Glomerular endothelial cell (primary cell): ENCODE data around the gene LRBA. TPM values are rescaled to one million over a fixed set of nuclear protein-coding genes. Genes with fewer than 3 reads are reported as not detected.
"Not testable (repeated sequence)": the region's sequence is repeated elsewhere in the genome, so short reads cannot be mapped to it uniquely, and the experiment has no call there.

Experiments
- DNase-seq: peaks from one replicate; pipeline ENCODE4 v3.0.0-alpha.2; 2011; ENCODE audit warnings: low read depth, low spot score; ENCODE audit errors: extremely low read depth
- total RNA-seq: library from RNA; depleted of rRNA; stranded (reverse); fragments of >200 nt; gene quantifications from 2 replicates; pipeline ENCODE4 v1.2.3, GENCODE V29; 2015

Gene LRBA
- total RNA-seq, 1 donor from 2014 or later, result 23.7 TPM

GRCh38 chr4:150389896-150390530 lies 625.1 kb downstream of the LRBA start:
- DNase-seq, result no peak

GRCh38 chr4:150387981-150388380 lies 627.1 kb downstream of the LRBA start:
- DNase-seq, result no peak

- DNase-seq, result not testable (repeated sequence)
Measured at GRCh38 chr4:150386415-150386814, 628.7 kb downstream of the LRBA start.

GRCh38 chr4:150385606-150386005 lies 629.5 kb downstream of the LRBA start:
- no peak for DNase-seq

DNA sequence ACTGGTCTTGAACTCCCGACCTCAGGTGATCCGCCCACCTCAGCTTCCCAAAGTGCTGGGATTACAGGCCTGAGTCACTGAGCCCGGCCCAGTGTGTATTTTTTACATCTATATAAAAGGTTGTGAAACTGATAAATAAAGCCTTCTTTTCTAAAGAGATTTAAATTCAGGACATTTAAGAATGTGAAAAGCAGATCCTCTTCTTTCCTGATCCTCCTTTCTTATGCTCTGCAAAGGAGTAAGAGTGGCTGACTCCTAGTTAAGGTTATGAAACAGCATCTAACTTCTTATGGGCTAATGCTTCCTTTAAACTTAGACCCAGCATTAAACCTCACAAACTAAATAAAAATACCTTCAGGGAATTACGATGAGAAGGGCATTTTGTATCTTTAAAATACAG lies 630.8 kb downstream of the LRBA start:
- DNase-seq, result no peak

DNA sequence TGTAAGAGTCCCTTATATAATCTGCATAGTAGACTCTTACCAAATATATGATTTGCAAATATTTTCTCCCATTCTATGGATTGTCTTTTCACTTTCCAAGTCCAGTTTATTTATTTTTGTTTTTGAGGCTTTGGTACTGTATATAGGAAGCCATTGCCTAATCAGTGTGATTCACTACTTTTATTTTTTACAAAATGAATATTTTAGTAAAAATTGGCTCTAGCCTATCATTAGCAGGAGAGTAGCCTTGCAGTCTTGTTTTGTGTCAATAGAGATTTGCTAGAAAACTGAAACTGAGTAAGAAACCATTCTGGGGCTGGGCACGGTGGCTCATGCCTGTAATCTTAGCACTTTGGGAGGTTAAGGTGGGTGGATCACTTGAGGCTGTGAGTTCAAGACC lies 633.1 kb downstream of the LRBA start:
- no peak for DNase-seq

DNA sequence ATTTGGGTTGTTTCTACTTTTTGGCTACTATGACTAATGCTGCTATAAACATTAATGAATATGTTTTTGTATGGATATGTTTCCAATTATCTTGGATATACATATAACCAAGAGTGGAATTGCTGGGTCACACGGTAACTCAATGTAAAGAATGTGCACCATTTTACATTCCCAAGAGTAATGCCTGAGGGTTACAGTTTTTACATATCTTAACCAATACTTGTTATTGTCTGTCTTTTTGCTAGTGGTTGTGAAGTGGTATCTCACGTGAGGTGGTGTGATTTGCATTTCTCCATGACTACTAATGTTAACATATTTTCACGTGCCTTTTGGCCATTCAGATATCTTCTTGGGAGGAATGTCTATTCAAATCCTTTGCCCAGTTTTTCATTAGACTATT lies 633.5 kb downstream of the LRBA start:
- DNase-seq, result no peak

DNA sequence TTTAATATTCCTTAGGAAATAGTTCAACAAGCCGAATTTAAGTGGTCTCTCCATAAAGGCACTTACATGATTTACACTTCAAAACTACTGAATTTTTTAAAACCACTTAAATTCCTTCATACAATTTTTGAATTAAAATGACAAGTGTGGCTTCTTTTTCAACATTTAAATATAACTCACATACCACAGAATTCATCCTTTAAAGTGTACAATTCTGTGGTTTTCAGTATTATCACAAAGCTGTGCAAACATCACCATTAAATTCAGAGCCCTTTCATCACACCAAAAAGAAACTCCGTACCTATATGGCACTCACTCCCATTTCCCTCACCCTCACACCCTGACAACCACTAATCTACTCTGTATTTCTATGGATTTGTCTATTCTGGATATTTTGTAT lies 634.0 kb downstream of the LRBA start:
- DNase-seq, result no peak

GRCh38 chr4:150379454-150379853 lies 635.6 kb downstream of the LRBA start:
- DNase-seq, result peak; percentile 22

- no peak for DNase-seq
Measured at GRCh38 chr4:150375025-150375424, 640.1 kb downstream of the LRBA start.

- no peak for DNase-seq
Measured at GRCh38 chr4:150371869-150372268, 643.2 kb downstream of the LRBA start.

GRCh38 chr4:150369434-150370380 lies 645.4 kb downstream of the LRBA start:
- DNase-seq, result no peak

- no peak for DNase-seq
Measured at GRCh38 chr4:150368667-150369066, 646.4 kb downstream of the LRBA start.

DNA sequence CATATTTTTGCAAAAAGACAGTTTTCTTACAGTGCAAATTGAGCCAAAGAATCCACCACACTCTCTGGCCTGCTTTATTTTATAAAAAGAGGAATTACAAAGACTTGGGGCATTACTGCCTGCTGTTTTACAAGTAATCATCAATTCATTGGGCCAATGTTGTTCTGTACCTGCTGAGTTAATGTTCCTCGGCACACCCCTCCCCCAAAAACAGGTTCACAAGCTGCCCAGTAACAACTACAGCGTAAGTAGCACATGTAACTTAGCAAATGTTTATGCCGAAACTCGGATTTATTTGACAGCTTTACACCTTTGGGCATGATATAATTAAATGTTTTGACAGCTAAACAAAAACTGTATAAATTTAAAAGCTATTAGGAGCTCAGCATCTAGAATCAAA lies 647.8 kb downstream of the LRBA start:
- no peak for DNase-seq

DNA sequence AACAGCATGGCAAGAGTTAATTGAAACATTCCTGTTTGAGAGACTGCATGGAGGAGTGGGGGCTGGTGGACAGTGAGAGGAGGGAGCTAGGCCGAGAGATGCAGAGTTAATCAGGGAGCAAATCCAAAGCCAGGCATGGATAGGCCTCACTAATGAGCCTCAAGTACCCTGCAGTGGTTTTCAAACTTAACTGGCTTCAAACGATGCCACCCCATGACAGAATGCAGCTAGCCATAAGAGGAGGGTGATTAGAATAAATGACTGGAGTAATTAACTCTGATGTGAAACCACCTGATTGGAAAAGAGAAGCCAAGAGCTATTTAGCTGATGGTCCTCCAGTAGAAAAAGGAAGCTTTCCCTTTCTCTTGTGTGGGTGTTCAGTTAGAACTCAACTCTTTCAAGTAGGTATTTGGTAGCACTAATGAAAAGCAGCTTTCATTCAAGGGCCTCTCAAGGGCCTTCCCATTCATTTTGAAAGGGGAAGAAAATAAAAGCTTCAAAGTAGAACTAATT lies 648.5 kb downstream of the LRBA start:
- no peak for DNase-seq

DNA sequence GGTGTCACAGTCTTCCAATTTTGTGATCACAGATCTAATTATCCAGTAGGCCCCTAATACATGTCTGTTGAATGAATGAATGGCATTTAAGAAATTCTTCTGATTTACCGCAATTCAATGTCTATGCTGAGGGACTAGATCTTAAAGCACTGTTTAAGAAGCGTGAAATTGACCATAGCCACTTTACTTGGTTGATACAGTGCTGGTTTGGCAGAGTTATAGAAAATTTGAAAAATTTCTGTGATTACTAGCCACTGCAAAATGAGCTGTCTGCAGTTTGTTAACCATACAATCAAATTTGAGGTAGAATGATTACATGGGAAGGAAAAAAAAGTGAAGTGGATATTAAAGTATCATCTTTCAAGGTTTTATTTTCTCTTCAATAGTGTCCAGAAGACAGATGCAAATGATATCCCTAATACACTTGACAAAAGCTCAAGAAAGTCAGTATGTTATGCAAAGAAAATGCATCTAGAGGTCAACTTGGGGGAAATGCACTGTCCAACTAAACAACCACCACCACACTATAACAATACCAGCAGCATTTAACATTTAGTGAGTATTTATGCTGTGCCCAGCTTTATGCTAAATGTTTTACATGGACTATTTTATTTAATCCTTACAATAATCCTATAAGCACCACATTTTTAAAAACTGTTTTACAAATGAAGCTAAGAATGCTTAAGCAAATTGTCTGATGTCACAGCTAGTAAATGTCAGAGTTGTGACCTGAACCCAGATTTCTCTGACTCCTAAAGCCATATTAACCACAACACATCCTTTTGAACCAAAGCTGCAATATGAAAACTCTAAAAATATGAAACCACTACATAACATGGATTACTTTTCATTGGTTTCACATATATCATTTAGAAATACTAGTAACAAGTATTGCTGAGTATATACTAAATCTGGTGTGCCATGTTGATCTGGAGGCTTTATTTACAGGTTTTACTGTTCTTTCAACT lies 651.1 kb downstream of the LRBA start:
- DNase-seq, result no peak

DNA sequence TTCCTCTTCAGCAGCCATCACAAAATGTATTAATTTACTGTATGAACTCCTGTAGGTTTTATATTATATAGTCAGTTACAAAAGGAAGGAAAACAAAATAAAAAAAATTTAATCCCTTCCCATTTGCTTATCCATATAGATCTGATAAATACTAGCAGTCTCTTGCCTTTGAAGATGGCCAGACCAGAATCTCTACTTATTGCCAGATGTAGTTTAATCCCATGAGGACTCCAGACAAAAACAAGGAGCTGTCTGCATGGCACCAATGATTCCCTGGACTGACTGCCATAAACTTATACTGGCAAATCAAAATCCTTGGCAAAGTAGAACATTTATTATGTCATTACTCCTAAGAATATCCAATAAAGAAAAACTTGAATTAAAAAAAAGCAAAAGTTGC lies 656.4 kb downstream of the LRBA start:
- DNase-seq, result no peak

DNA sequence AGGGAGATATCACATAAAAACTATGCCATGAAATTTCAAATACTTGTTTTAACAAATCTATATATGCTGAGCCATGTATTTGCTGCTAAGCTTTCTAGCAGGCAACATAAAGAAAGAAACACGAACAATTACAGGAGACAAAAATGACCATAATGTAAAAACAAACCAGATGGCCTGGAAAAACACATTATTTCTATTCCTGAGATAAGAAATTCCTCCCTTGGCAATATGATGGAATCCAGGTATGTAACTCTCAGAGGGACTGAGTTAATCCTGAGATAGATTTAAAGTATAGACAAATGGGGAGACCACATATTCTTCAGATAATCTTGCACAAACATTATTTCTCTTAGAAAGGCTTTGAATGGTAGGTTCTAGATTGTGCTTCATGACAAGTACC lies 657.3 kb downstream of the LRBA start:
- DNase-seq, result no peak

- no peak for DNase-seq
Measured at GRCh38 chr4:150355858-150356455, 659.1 kb downstream of the LRBA start.

- DNase-seq, result no peak
Measured at GRCh38 chr4:150355418-150355817, 659.7 kb downstream of the LRBA start.
